RWPE2 (cell line): ENCODE data around the gene TMEM266.

Source experiments
- ATAC-seq: fragments of 200-7000 bp; cut with Tn5 transposase; 3 replicates; pipeline ENCODE4 v1.9.1; 2021; ENCODE audit warnings: low read depth
- DNase-seq: peaks from one replicate; pipeline ENCODE4 v3.0.0-alpha.2; 2020; ENCODE audit warnings: low spot score
- H3K27ac ChIP-seq: fragments of 450-650 bp; 2 replicates; pipeline ENCODE4 v1.5.1; 2017; ENCODE audit warnings: mild to moderate bottlenecking; ENCODE audit not compliant: poor library complexity, severe bottlenecking
- H3K27me3 ChIP-seq: fragments of 250-450 bp; sonication (Bioruptor Pico); 2 replicates; pipeline ENCODE4 v1.5.1; 2021; ENCODE audit warnings: mild to moderate bottlenecking, moderate library complexity; ENCODE audit not compliant: insufficient read depth, poor library complexity, severe bottlenecking
- H3K36me3 ChIP-seq: fragments of 250-450 bp; sonication (Bioruptor Pico); 2 replicates; pipeline ENCODE4 v1.5.1; 2020; ENCODE audit warnings: low read depth, mild to moderate bottlenecking, moderate library complexity
- H3K4me1 ChIP-seq: fragments of 250-450 bp; sonication (Bioruptor Pico); 2 replicates; pipeline ENCODE4 v1.5.1; 2021; ENCODE audit warnings: mild to moderate bottlenecking, moderate library complexity; ENCODE audit not compliant: insufficient read depth, poor library complexity, severe bottlenecking
- H3K4me3 ChIP-seq: fragments of 250-450 bp; sonication (Bioruptor Pico); 2 replicates; pipeline ENCODE4 v1.5.1; 2021; ENCODE audit warnings: mild to moderate bottlenecking, moderate library complexity; ENCODE audit not compliant: severe bottlenecking
- H3K9me3 ChIP-seq: fragments of 250-450 bp; sonication (Bioruptor Pico); 2 replicates; pipeline ENCODE4 v1.5.1; 2021; ENCODE audit warnings: mild to moderate bottlenecking, moderate library complexity; ENCODE audit not compliant: severe bottlenecking
- CTCF ChIP-seq: fragments of 450-650 bp; IDR thresholded peaks from one replicate; pipeline ENCODE4 v1.5.1; 2017; ENCODE audit warnings: mild to moderate bottlenecking, moderate library complexity; ENCODE audit not compliant: poor library complexity, severe bottlenecking

TMEM266 gene

DNA sequence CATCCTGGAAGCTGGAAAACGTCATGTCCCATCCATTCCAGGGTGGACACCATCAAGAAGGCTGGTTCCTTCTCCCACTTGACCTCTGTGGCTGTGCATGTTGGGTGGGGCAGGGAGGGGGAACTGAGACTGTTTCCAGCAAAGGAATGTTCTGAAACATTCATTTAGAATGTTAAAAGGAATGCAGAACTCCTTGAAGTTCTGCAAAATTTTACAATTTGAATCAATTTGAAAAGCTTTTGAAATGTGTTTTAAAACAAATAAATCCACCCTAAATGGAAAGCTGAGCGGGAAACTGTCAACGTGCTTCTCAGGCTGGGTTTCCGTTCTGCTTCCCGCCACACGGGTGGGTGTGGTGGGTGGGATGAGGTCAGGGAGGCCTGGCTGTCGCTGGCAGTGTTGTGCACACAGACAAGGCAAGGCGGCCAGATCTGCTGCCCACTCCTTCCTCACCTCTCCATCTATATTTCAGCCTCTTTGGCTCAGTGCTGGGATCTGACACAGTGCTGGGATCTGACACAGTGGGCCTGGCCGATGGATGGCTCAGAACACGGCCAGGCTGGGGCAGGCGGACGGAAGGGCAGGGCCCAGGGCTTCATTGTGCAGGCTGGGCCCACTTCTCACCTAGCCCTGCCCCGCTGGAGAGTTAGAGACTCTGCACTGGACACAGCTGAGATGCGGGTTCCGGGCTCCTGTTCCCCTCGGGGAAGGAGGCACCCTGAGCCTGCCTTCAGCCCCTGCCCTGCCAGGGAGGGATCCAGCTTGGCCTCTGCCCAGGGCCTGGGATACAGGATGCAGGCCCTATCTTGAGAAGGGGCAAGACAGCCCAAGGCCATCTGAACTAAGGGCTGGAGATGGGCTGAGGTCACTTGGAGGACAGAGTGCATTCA is 110.4 kb downstream of the TMEM266 start:
- Histone ChIP-seq H3K4me1 (no peaks in the 10 kb centered on the region), H3K27me3 (no peaks in the 10 kb centered on the region), H3K9me3 (no peaks in the 10 kb centered on the region), H3K4me3 (no peak overlapping the region), H3K36me3 (no peaks in the 10 kb centered on the region), H3K27ac (no peak overlapping the region)
- ATAC-seq (no peak), DNase-seq (no peak)
- TF ChIP-seq CTCF, result no peak

GRCh38 chr15:76172782-76173181 is 113.0 kb downstream of the TMEM266 start:
- H3K9me3 ChIP-seq, result no peaks in the 10 kb centered on the region
- H3K27me3 ChIP-seq, result no peaks in the 10 kb centered on the region
- ATAC-seq, result no peak
- DNase-seq, result no peak
- H3K36me3 ChIP-seq, result no peaks in the 10 kb centered on the region
- TF ChIP-seq CTCF, result no peak
- no peak overlapping the region for H3K4me3 ChIP-seq
- H3K4me1 ChIP-seq, result peaks cover 6% of the 10 kb centered on the region
- no peak overlapping the region for H3K27ac ChIP-seq

DNA sequence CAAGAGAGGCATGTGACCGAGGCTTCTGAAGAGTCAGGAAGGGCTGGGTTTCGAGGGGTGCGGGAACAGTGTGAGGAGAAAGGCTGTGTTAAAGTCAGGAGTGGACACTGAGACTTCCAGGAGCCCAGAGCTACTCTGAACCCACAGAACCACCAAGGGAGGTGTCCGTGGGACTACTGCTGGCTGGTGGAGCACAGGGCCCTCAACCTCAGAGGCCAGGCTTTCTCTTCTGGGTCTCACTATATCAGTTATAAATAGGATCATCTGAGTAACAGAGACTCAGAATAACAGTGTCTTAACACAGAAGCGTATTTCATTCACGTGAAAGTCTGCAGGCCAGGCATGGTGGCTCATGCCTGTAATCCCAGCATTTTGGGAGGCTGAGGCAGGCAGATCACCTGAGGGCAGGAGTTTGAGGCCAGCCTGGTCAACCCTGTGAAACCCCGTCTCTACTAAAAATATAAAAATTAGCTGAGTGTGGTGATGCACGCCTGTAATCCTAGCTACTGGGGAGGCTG is 113.6 kb downstream of the TMEM266 start:
- Histone ChIP-seq H3K27me3 (no peaks in the 10 kb centered on the region), H3K36me3 (no peaks in the 10 kb centered on the region), H3K27ac (no peak overlapping the region), H3K9me3 (no peaks in the 10 kb centered on the region), H3K4me1 (peaks cover 11% of the 10 kb centered on the region), H3K4me3 (no peak overlapping the region)
- DNase-seq, result no peak
- ATAC-seq, result no peak
- TF ChIP-seq CTCF, result no peak

GRCh38 chr15:76174654-76175053 is 114.9 kb downstream of the TMEM266 start:
- H3K27me3 ChIP-seq, result no peaks in the 10 kb centered on the region
- no peaks in the 10 kb centered on the region for H3K9me3 ChIP-seq
- no peaks in the 10 kb centered on the region for H3K36me3 ChIP-seq
- no peak for TF ChIP-seq CTCF
- peaks cover 11% of the 10 kb centered on the region for H3K4me1 ChIP-seq
- H3K27ac ChIP-seq, result no peak overlapping the region
- no peak for ATAC-seq
- DNase-seq, result no peak
- no peak overlapping the region for H3K4me3 ChIP-seq

DNA sequence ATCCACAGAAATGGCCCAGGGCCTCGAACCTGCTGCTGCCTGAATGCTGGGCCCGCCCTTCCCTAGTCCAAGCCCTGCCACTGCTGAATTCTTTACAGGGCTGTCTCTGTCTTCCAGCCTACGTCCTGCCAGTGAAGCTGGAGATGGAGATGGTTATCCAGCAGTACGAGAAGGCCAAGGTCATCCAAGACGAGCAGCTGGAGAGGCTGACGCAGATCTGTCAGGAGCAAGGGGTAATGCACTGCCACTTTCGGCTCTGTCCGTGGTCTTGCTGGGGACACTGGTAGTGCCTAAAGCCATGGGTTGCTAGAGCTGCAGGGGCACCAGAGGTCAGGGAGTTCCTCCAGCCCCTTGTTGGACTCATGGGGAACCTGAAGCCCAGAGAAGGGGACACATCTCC is 115.7 kb downstream of the TMEM266 start:
- Histone ChIP-seq H3K36me3 (no peaks in the 10 kb centered on the region), H3K9me3 (no peaks in the 10 kb centered on the region), H3K4me3 (no peak overlapping the region), H3K27me3 (no peaks in the 10 kb centered on the region), H3K27ac (no peak overlapping the region), H3K4me1 (peaks cover 11% of the 10 kb centered on the region)
- DNase-seq (no peak), ATAC-seq (no peak)
- TF ChIP-seq CTCF, result no peak
